ENCODE results near the gene PAM.

Gene PAM

DNA sequence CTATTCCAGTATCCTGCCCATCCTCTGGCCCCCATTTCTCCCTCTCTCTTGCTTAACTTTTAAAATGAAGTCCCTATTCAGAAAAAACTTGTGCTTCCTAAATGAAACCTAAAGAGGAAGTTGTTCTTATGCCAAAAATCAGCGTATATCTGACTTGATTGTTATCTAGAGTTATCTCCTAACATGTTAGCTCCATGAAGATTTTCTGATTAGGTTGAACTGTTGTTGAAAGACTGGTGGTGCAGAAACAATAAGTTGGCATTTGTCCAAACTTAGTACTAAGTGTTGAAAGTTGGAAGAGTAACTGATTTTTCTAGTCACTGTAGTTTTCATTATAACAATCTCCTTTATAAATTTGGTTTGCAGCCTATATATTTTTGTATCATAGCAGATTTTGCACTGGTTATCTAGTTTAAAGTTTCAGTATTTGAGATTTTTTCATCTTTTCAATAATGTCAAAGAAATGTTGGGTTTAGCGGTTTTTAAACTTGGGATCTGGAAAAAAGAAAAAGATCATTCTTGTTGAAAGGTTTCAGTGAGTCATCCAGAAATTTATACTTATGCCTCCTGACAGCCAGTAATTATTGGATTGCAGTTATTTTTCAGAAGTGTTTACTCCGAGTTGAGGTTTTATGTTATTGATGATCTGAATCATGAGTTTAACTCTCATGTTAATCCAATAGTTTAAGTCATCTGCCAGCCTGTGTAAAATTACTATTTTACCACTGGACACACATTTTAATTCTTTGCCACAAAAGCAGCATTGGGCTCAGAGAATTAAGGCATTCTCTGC lies 60.6 kb downstream of the PAM start:
- no peak for DNase-seq

DNA sequence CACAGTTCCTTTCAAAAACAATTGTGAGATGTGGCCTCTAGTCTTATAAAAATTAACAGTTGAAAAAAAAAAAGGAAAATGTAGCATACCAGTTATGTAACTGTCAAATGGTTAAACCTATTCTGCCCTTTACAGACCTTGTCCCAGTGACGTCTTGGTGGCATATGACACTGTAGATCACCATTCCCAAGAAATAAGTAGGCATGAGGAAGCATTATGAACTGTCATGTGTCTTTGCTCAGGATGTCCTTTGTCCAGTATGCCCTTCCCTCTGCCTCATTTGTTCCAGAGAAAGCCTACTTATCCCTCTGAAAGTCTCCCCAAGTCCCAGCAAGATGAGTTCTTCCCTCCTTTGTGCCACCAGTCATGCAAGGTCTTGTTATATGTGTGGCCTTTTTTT lies 63.2 kb downstream of the PAM start:
- no peak for DNase-seq

DNA sequence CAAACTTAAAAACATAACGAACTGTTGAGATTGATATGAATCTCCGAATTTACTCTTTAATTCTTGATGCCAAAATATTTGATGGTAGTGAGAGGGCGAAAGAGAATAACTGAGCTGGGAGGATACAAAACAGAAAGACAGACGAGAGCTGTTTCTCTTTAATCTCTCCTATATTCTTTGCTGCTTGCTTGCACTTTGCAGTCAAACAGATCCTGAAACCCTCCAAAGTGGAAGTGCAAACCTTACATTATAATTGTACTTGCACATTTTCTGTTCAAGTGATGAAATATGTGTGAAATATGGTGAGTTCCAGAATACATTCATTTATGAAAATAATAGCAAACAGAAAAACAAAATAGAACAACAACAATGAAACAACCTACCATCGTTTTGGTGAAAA lies 63.8 kb downstream of the PAM start:
- DNase-seq = no peak

DNA sequence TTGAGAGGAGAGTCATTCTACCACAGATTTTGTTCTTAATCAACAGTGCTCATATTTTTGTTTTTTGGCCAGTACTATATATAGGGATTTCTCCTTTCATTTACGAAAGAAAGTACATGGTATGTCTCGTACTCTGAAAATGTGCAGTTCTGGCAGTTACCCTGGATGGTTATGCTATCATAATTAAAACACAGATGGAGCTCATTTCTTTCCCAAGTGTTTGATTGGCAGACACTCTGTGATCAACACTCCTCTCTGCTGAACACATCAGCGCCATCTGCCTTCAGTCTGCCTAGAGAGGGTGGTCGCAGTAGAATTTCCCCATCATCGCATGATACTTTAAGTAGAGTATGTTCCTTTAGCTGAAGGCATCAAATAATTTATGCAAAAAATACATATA lies 64.5 kb downstream of the PAM start:
- no peak for DNase-seq

DNA sequence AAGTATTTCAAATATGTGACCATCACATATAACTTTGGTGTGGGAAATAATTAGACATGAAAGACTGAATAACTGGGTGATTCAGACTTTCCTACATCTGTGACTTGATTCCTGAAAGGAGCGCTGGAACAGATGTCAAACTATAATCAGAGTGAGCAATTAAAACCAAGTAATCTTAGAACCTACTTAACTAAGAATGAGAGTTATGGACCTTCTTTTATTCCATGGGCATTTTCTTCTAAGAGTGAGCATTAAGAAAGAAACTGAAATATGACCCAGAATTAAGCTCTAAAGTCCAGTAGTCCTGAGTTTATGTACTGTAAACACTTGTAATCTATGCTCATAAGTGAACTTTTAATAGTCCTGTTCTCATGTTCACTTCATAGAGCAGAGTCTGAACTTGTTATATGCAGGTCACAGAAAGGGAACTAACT lies 68.4 kb downstream of the PAM start:
- DNase-seq = no peak

DNA sequence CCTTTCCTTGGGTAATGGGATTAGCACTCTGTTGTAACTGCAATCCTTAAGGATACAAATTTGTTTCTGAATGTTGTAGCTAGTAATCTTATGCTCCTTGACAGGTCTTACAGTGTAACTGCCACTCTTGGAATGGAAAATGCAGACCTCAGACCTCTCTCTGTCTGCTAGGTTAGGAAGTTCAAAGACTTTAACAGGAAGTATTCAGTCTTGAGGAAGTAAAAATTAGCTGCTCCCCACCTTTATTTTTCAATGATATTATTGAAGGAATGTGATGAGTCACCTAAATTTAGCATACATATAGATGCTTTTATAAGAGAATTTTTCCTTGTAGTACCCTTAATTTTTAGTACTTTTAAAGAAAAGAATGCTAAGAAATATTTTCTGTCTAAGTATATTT lies 71.5 kb downstream of the PAM start:
- DNase-seq = no peak

DNA sequence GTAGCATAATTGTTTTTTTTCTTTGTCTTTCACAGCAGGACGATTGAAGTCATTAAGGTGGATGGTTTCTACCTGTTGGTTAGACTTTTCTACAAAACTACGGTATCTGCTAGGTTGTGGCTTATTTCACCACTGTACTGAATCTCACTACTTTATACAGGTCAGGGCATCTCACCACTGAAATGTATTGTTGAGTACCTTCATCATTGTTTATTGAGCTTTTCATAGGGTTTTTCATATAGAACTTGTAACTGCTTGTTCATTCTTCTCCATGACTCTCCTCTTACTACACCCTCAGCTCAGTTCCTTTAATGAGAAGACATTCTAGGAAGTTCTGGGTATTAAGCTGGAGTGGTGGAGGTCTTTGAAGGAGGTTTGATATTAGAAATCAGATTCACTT lies 75.1 kb downstream of the PAM start:
- no peak for DNase-seq

DNA sequence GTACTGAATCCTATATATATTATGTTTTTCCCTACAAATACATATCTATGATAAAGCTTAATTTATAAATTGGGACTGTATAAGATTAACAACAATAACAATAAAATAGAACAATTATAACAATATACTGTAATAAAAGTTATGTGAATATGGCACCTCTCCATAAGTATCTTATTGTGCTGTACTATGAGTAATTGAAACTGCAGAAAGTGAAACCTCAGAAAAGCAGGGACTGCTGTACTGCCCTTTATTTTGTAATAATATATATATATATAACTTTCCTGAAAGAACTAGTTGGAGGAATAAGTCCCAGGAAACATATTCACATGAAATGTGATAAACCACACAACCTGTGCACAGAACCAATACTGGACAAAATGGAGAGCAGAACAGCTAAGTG lies 77.3 kb downstream of the PAM start:
- no peak for DNase-seq

DNA sequence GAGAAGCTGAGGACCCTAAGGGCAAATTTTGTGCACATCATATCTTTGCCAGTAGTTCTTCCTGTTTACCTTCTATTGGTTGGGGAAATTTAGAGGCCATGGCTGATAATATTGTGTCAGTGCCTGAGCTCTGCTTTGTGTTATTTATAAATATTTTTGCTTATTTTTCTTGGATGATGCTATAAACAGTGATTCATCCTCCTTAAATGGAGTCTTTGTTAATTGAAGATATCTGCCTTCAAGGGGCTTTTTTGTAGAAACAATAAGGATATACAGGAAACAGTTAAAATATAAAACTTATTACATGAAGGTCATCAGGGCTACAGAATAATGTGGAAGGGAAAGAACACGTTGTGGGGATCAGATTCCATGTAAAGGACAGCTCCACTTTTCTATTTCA lies 78.0 kb downstream of the PAM start:
- DNase-seq = no peak

DNA sequence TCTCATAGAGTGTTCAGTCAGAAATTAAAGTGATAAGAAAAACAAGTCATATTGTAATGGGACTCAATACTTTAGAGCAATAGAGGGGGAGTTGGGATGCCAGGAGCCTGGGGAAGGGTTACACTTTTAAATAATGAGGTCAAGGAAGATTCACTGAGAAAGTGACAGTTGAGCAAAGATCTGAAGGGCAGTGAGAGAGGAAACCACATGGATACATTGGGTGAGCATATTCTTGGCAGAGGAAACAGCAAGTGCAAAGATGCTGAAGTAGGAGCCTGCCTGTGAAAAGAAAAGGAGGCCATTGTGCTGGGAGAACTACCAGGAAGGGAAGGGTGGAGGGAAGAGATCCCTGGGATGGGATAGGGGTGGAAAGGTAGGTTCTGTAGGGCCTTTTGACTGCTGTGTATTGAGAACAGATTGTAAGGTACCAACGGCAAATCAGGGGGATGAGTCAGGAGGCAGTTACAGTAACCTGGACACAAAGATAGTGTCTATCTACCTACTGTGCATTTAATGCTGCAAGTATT lies 79.4 kb downstream of the PAM start:
- DNase-seq = no peak

DNA sequence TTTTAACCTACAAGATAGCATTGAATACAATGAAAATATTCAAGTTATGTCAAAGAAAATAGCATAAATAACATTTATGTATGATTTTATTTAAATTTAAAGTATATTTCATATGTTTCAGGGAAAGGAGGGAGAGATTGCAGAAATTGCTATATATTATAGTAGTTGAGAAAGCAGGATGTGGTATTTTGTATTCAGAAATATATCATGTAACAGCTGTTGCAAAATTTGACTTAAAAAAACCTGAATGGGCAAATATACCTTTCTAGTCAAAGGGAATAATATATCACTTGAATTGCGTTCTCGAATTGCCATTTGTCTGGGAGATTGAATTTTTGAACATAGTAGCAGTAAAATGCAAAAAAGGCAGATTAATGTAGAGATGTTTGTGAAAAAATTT lies 80.6 kb downstream of the PAM start:
- DNase-seq = no peak

DNA sequence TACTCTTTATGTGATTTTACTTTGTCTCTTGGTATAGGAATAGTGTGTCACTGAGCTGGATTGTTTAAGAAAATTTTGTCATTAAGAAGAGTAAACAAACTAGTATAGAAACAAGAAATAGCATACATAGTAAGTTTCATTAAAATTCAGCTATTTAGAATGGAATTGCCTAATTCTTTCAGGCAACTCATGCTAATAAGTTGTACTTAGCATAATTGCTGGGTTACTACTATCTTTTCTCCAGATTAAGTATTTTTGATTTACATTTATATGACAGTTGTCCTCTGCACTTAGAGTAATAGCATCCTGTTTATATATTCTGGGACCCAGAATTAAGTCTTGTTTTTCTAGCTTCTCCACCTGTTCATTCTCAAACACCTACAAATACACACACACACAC lies 85.9 kb downstream of the PAM start:
- DNase-seq = no peak

DNA sequence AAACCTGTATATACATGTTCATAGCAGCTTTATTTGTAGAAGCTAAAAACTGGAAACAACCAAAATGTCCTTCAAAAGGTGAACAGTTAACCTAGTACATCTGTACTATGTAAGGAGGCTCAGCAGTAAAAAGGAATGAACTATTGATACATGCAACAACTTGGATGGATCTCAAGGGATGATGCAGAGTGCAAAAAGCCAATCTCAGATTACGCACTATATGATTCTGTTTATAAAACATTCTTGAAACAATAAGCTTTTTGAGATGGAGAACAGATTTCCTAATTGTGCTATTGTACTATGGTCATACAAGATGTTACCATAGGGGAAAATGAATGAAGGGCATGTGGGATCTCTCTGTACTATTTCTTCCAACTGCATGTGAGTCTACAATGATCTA lies 88.9 kb downstream of the PAM start:
- no peak for DNase-seq

DNA sequence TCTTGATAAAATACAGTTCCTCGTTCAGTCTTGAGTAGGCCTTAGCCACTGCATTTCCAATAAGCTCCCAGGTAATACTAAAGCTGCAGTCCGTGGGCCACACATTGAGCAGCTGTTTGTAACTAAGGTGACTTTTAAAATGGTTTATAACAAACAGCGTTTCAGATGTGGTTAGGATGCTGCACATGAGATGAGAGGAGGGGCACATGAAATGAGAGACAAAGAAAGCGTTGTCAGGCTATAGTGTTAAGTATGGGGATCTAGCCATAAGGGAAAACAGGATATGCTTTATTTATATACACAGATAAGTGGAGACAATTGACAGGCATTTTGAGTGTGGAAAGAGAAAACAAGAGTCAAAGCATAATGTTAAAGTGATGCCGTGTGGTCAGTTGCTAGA lies 89.9 kb downstream of the PAM start:
- no peak for DNase-seq

DNA sequence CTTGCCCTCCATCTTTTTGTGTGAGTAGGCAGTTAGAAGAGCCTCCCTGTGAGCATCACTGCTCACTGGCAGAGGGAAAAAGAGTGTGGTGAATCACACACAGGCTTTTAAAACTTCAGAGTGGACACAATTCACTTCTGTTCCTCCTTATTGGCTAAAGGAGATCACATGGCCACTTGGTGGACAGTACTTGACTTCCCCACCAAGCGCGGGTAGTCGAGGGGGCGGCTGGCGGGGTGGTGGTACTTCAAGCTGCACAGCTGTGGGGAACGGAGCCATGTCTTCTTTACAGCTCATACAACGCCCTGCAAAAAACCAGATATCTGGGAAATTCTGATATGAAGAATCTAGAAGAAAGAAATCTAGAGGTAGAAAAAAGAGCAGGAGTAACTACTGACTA lies 95.4 kb downstream of the PAM start:
- no peak for DNase-seq

DNA sequence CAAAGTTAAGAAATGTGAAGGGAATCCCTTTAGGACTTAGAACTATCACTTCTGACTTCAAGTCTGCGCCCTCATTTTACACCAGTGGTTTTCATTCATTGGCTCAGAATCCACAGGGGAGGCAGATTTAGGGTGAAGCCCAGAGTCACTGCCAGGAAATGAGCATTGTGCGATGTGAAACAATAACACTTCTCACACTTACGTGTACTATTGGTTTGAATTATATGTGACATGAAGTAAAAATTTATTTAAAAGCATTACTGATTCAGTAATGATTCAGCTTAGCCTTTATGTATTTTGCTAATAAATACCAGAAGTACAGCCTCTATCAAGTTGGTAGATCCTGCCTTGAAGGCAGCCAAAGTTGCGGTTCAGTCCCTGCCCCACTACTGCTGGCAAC lies 98.6 kb downstream of the PAM start:
- no peak for DNase-seq

DNA sequence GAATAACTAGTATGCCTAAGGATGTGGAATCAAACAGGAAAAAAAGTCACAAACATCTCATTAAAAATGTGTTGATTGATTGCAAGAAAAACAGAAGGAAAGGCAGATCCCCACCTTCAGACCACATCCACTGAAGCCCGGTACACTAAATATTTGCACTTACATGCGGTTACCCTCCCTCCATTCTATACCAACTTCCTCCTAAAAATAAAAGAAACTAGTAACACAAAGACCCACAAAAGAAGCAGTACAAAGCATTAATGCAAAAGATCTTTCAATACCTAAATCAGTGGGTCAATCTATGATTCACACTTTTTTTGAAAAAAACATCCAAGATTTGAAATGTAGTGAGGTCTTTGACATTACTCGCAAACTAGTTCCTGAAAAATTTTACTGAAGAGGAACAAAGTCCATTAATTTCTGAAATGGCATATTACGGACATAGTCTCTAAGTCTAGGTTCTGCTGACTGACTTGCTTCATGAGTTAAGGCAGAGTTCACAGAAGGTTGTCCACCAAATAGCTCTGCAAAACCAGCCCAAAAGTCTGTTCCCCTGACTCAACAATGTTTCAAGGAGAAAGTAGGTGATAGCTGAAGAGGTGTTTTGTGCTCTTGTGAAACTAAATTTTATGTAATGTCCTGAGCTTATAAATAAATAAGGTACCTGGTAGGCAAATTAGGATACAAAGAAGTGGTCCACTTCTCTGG lies 100.7 kb downstream of the PAM start:
- no peak for DNase-seq

DNA sequence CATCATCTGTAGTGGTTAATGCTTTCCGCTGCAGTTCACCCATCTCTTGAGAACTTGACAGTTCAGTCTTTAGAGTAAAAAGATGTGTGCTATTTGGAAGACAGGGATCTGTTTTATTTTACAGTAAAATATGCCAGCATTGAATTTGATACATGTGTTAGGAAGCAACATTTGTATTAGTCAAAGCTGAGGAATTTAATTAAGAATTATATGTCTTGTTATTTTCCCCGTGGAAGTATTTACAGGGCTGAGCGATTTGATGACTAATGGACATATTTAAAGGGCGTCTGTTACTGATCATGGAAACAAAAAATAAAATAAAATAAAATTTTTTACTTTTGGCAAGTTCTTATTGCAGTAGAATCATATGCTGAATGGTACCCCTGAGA lies 101.3 kb downstream of the PAM start:
- DNase-seq = no peak

DNA sequence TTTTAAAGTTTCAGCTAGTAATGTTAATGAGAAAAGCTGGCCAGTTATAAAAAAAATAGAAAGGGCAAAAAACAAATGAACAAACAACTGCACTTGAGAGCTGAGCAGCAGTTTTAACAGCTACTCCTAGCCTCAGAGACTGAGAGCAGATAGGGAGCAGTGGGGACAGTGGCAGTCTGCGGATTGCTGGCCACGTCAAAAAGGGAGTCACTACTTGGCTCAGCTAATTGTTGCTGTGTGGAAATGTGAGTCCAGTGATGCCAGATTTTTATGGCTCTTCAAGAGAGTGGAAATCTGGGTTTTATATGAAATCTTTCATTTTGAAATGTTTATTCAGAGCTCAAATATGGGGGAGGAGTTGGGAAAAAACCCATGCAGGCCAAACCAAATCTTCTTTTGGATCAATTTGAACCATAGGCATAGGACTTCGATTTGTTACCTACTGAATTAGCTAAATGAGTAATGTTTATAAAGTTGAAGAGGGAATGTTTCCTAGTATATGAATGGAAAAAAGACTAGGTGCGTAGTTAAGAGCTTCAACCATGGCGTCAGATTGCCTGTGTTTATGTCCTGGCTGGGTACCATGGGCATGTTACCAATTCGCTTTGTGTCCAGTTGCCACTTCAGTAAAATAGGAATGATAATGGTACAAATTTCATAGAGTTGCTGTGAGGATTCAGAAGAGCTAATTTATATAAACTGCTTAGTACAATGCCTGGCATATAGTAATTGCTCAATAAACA lies 102.1 kb downstream of the PAM start:
- no peak for DNase-seq

DNA sequence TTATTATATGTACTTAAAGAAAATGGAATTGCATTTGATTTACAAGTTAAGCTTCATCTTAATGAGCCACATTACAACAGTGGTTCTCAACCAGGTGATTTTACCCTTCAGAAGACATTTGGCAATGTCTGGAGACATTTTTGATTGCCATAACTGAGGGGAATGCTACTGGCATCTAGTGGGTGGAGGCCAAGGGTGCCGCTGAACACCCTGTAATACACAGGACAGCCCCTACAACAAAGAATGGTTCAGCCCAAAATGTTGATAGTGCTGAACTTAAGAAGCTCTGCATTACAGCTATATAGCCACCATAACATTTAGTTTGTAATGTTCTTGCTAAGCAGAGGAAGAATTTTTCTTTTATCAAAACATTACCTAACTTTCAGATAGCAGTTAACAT lies 103.1 kb downstream of the PAM start:
- no peak for DNase-seq

DNA sequence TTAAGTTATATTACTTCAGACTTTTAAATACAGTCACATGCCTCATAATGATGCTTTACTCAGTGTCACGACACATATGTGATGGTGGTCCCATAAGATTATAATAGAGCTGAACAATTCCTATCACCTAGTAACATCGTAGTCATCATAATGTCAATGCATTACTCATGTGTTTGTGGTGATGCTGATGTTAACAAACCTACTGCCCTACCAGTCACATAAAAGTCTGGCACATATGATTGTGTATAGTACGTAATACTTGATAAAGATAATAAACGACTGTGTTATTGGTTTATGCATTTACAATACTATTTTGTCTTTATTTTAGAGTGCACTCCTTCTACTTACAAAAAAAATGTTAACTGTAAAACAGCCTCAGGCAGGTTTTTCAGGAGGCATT lies 103.7 kb downstream of the PAM start:
- no peak for DNase-seq

DNA sequence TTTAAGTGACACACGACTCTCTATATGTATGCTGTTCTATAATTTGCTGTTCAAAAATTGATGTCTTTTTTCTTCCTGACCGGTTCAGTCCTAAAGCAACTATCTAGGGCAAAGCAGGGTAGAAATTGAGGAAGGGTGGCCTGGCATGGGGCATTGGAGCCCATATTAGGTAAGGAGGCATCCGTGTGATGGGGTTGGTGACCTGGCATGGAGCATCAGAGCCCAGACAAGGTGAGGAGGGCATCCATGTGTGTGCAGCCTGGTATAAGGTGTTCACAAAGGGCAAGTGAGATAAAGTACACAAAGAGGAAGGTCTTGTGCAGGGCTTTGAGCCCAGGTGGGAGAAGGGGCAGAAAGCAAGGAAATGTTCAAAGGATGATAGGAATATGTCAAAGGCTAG lies 104.9 kb downstream of the PAM start:
- DNase-seq = no peak

DNA sequence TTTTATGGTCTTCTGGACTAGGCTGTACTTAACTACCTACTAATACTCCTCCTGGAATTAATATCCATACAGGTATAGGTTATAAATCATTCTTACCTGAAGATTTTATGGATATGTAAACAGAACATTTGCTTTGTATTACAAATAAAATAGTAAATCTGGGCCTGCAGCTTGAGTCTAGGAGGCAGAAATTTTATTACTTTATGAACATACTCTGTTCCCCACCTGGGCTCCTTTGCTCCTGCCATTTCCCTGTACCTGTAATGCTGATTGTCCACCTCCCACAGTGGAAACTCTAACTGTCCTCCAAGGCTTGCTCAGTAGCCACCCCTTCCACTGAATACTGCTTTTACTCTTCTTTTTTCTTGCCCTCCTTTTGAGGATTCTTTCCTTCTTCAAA lies 108.0 kb downstream of the PAM start:
- no peak for DNase-seq

Data from activated effector memory CD4-positive, alpha-beta T cell treated with Interleukin-2 at 50 U/mL for 16 hours (primary cell).